Measurements from ENCODE around the gene BUB3.

DNA sequence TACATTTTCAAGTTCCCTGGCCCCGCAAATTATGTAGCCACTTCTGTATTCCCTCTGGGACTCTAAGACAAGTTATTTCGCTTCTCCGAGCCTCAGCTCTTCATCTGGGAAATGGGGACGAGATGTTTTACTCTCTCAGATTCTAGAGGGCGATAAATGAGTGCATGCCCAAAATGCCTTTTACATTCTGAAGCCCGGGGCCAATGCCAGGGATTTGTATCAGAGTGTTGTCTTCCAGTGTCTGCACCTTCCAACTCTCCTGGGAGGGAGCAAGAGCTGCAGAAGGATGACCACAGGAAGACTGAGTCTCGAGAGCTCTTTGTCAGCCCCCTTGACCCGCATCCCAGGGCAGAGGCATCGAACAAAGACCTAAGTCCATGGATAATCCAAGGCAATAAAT is 39.9 kb downstream of the BUB3 start:
- no peak for TF ChIP-seq POLR2A (IDR thresholded peaks at IDR 0.05)
- TF ChIP-seq, protein P1, sequence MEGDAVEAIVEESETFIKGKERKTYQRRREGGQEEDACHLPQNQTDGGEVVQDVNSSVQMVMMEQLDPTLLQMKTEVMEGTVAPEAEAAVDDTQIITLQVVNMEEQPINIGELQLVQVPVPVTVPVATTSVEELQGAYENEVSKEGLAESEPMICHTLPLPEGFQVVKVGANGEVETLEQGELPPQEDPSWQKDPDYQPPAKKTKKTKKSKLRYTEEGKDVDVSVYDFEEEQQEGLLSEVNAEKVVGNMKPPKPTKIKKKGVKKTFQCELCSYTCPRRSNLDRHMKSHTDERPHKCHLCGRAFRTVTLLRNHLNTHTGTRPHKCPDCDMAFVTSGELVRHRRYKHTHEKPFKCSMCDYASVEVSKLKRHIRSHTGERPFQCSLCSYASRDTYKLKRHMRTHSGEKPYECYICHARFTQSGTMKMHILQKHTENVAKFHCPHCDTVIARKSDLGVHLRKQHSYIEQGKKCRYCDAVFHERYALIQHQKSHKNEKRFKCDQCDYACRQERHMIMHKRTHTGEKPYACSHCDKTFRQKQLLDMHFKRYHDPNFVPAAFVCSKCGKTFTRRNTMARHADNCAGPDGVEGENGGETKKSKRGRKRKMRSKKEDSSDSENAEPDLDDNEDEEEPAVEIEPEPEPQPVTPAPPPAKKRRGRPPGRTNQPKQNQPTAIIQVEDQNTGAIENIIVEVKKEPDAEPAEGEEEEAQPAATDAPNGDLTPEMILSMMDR (IDR thresholded peaks at IDR 0.05 in 4 of 5, conservative IDR thresholded peaks at IDR 0.05 in 1 of 5) = no peak
